LNCAP (cell line): ENCODE data around the gene SERPINA3.

ENCODE experiments used
- TF ChIP-seq, protein P1 (sequence below): fragments of 450-650 bp; IDR thresholded peaks from 2 replicates; pipeline ENCODE4 v1.5.1; 2017; ENCODE audit warnings: mild to moderate bottlenecking

Gene SERPINA3

DNA sequence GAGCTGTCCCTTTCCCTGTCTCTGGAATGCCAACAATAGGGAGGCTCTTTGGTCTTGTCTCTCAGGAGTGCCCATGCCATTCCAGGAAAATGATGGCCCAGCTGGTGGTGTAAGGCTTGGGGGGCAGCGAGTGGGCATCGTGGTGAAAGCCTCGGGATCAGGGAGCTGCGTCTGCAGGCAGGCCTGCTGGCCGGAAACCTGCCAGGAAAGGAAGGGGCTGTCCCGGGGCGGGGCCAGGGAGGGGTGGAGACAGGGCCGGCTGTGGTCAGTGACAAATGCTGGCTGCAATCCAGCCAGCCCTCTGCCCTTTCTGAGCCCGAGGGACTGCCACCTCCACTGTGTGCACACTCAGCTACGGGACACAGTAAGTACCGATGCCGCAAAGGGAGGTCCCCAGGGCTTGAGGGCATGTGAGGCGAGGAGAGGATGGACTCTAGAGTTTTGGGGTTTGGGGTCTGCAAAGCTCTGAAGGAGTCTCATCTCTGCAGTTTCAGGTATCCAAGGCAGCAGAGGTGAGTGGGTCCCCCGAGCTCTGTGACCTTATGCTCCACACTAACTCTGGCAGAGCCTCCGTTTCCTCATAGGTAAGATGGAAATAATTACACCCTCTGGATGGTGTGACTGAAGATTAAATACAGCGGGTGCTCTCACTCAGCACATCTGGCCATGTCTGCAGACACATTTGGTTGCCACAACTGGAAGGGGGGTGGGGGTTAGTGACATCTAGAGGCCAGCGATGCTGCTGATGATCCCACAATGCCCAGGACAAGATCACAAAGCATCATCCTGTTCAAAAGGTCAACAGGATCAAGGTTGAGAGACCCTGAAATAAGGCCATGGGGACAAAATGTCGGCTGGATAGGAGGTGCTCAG, 30.8 kb upstream of the SERPINA3 start, which contains the start of gene SERPINA5:
SERPINA5 (plus strand) TSS at position 300 of the 873 bp plus-strand sequence. CDS start 5,937 bp downstream, outside the sequence.
- TF ChIP-seq, protein P1, sequence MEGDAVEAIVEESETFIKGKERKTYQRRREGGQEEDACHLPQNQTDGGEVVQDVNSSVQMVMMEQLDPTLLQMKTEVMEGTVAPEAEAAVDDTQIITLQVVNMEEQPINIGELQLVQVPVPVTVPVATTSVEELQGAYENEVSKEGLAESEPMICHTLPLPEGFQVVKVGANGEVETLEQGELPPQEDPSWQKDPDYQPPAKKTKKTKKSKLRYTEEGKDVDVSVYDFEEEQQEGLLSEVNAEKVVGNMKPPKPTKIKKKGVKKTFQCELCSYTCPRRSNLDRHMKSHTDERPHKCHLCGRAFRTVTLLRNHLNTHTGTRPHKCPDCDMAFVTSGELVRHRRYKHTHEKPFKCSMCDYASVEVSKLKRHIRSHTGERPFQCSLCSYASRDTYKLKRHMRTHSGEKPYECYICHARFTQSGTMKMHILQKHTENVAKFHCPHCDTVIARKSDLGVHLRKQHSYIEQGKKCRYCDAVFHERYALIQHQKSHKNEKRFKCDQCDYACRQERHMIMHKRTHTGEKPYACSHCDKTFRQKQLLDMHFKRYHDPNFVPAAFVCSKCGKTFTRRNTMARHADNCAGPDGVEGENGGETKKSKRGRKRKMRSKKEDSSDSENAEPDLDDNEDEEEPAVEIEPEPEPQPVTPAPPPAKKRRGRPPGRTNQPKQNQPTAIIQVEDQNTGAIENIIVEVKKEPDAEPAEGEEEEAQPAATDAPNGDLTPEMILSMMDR: no peak

DNA sequence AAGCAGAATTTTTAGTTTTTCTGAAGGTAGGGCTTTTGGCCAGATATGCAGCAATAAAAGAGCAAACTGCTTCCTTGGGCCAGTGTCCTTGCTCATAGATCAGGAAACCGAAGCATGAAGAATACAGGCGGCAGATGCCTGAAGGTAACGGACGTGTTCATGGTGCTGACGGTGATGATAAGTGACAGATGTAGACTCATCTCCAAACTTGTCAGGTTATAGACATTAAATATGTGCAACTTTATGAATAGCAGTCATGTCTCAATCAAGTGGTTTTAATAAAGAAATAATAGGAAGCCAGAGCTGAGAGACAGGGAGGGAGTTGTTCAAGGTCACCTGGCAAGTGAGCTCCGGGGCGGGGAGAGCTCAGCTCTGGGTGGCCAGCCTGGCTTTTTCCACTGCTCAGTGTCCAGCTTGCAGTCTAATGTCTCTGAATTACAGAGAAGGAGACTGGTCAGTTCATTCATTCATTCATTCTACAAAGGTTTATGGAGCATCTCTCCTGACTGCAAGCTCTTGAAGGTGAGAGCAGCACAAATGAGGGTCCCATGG, 29.9 kb upstream of the SERPINA3 start:
- TF ChIP-seq, protein P1: no peak

DNA sequence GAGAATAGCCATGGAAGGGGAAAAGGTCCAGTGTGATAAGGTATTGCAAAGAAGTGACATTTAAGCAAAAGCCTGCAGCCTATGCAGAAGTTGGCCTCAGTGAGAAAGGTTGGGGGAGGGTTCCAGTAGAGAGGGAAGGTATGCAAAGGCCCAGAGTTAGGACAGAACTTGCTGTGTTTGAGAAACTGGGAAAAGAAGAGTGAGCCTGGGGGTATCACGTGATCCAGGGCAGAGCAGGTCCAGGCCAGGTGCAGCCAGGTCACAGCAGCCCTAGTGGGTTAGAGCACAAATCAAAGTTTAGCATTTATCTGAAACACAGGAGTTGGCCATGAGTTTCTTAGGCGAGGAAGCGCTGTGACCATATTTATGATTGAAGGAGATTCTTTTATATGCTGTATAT, 29.3 kb upstream of the SERPINA3 start:
- TF ChIP-seq, protein P1: no peak

DNA sequence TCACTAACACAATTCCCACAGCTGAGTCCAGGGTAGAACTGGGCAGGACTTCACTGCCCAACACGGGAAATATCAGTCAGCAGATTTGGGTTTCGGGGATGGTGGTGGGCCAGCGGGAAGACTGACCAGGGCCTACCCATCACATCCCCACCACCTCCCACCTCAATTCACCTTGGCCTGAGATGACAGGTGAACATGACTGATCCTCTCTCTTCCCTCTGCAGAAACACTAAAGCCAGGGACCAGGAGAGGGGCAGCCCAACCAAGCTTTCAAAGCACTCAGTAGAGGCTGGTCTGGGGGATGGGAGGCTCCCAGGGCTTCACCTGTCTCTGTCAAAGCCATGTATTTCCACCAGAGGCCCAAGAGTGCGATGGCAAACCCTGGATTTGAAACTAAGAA, 28.6 kb upstream of the SERPINA3 start:
- TF ChIP-seq, protein P1: no peak

DNA sequence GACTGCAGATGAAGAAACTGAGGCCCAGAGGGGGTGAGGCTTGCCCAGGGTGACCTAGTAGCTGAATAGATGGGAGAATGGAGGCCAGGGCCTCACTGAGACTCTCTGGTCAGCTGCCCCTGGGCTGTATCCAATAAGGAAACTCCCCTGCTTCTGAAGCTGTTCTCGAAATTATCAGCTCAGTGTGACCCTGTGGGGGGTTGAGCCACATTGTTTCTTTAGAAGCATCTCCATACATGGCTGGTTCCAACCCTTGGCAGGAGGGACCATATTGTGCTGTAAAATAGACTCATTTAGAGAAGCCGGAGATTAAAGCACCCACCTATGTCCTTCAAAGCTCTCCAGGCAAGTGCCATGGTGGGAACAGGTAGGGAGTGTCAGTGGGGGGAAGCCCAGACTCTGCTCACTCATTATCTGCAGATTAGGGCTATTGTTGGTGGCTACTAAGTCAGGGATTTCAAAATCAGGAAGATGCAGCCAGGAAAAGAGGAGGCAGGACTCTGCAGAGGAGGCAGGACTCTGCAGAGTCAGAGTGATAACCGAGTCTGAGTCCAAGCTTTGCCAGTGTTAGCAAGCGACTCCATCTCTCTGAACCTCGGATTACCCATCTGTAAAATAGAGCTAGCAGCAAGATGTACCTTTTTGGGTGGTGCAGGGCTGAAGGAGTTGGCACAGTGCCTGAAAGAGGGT, 27.5 kb upstream of the SERPINA3 start:
- TF ChIP-seq, protein P1: no peak

DNA sequence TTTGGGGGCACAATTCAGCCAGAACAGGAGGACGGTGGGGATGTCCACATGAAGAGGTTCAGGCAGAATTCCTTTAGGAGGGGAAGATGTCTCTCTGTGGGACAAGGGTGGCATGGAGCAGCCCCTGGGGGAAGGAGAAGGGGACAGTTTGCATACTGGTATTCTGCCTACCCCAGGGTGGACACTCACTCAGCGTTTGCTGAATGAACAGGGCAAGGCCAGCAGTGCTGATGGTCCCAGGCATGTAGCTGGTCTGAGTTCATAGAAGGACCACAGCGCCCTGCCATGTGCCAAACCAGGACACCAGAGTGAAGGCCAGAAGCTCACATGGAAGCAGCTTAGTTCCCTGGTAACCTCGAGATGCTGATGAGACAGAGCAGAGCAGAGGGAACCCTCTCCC, 25.6 kb upstream of the SERPINA3 start:
- TF ChIP-seq, protein P1: no peak

DNA sequence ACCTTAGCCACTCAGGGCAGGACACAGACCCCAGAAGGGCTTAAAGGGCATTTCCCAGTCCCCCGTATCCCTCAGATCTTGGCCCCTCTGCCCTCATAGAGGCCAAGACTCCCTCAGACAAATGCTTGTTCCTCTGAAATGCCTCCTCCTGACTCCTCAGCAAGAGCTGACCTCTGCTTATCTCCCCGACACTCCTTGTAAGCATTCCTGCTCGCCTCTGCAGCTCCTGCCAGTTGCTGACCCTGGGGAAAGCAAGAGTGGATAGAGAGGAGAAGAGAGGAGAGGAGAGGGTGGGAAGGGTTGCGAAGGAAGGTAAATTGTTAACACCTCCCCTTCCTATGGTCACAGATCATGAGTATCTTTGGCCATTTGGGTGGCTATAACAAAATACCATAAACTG, 23.9 kb upstream of the SERPINA3 start:
- TF ChIP-seq, protein P1: no peak
